Neural cell (in vitro differentiated cells): Measurements from ENCODE around the gene CHST11. TPM values are rescaled to one million over a fixed set of nuclear protein-coding genes. Genes with fewer than 3 reads are reported as not detected.

ENCODE experiments used
- H2AFZ ChIP-seq: fragments of 200-600, 300-800 bp; sonication (generic), shearing (Covaris generic); 2 replicates; pipeline ENCODE4 v1.6.0; 2014; ENCODE audit warnings: low read depth, mild to moderate bottlenecking, antibody characterized with exemption, low read length, moderate library complexity
- H3F3A ChIP-seq: fragments of 200-600 bp; shearing (Covaris generic); 2 replicates; pipeline ENCODE4 v1.6.1; 2016; ENCODE audit warnings: mild to moderate bottlenecking, moderate library complexity, mixed read lengths, antibody characterized with exemption, low read length; ENCODE audit not compliant: insufficient read depth, poor library complexity, severe bottlenecking
- H3K27ac ChIP-seq: fragments of 200-600, 300-800 bp; sonication (generic), shearing (Covaris generic); 2 replicates; pipeline ENCODE4 v1.5.1; 2014; ENCODE audit warnings: mild to moderate bottlenecking, low read length, moderate library complexity
- H3K27me3 ChIP-seq: fragments of 300-800, 200-600 bp; sonication (generic), shearing (Covaris generic); 2 replicates; pipeline ENCODE4 v1.6.0; 2014; ENCODE audit warnings: mild to moderate bottlenecking, low read depth, low read length, moderate library complexity; ENCODE audit not compliant: insufficient read depth
- H3K36me3 ChIP-seq: fragments of 300-800, 200-600 bp; sonication (generic), shearing (Covaris generic); 2 replicates; pipeline ENCODE4 v1.5.1; 2014; ENCODE audit warnings: mild to moderate bottlenecking, antibody characterized with exemption, low read length, moderate library complexity; ENCODE audit not compliant: insufficient read depth
- H3K4me2 ChIP-seq: fragments of 300-800, 200-600 bp; sonication (generic), shearing (Covaris generic); 2 replicates; pipeline ENCODE4 v1.6.0; 2014; ENCODE audit warnings: mild to moderate bottlenecking, low read length
- H3K4me3 ChIP-seq: fragments of 300-800, 200-600 bp; sonication (generic), shearing (Covaris generic); 2 replicates; pipeline ENCODE4 v1.5.1; 2014; ENCODE audit warnings: mild to moderate bottlenecking, low read length, moderate library complexity
- H3K79me2 ChIP-seq: fragments of 200-600 bp; shearing (Covaris generic); replicated peaks from 2 replicates; pipeline ENCODE4 v1.6.0; 2014; ENCODE audit warnings: mild to moderate bottlenecking, low read length, moderate library complexity; ENCODE audit not compliant: insufficient read depth
- H3K9ac ChIP-seq: fragments of 300-800, 200-600 bp; sonication (generic), shearing (Covaris generic); 2 replicates; pipeline ENCODE4 v1.6.1; 2016; ENCODE audit warnings: mild to moderate bottlenecking, low read length, mixed read lengths
- H3K9me2 ChIP-seq: fragments of 200-600 bp; shearing (Covaris generic); 2 replicates; pipeline ENCODE4 v1.6.1; 2016; ENCODE audit warnings: mild to moderate bottlenecking, low read length, mixed read lengths; ENCODE audit not compliant: insufficient read depth
- H3K9me3 ChIP-seq: fragments of 200-600, 300-800 bp; sonication (generic), shearing (Covaris generic); 2 replicates; pipeline ENCODE4 v1.6.1; 2016; ENCODE audit warnings: mild to moderate bottlenecking, mixed run types, low read length, moderate library complexity, mixed read lengths
- H4K20me1 ChIP-seq: fragments of 200-600 bp; shearing (Covaris generic); 2 replicates; pipeline ENCODE4 v1.6.1; 2016; ENCODE audit warnings: mild to moderate bottlenecking, mixed run types; ENCODE audit not compliant: insufficient read depth
- EP300 ChIP-seq: fragments of 450-650 bp; conservative IDR thresholded peaks from 2 replicates; pipeline ENCODE4 v1.6.1; 2014; ENCODE audit warnings: antibody characterized with exemption, mild to moderate bottlenecking, moderate library complexity; ENCODE audit not compliant: poor library complexity, severe bottlenecking
- EZH2 ChIP-seq: fragments of 200-600, 300-800 bp; shearing (Covaris generic), sonication (generic); IDR thresholded peaks from 2 replicates; pipeline ENCODE4 v1.6.1; 2014; ENCODE audit warnings: antibody characterized with exemption, low read length, borderline replicate concordance, mild to moderate bottlenecking; ENCODE audit not compliant: insufficient read depth, poor library complexity, severe bottlenecking
- MXI1 ChIP-seq: fragments of 450-650 bp; conservative IDR thresholded peaks from 2 replicates; pipeline ENCODE4 v1.6.1; 2014; ENCODE audit warnings: antibody characterized with exemption, mild to moderate bottlenecking; ENCODE audit not compliant: poor library complexity, severe bottlenecking
- POLR2AphosphoS5 ChIP-seq: IDR thresholded peaks from 2 replicates; pipeline ENCODE4 v1.6.1; 2012
- RAD21 ChIP-seq: fragments of 450-650 bp; conservative IDR thresholded peaks from 2 replicates; pipeline ENCODE4 v1.6.1; 2014; ENCODE audit warnings: antibody characterized with exemption, mild to moderate bottlenecking, moderate library complexity
- SMC3 ChIP-seq: fragments of 450-650 bp; conservative IDR thresholded peaks from 2 replicates; pipeline ENCODE4 v1.6.1; 2014; ENCODE audit warnings: antibody characterized with exemption, mild to moderate bottlenecking, moderate library complexity; ENCODE audit not compliant: poor library complexity
- TAF1 ChIP-seq: IDR thresholded peaks from 2 replicates; pipeline ENCODE4 v1.6.1; 2012; ENCODE audit warnings: low read depth
- polyA plus RNA-seq: library from polyadenylated mRNA; depleted of rRNA; stranded (reverse); fragments of >200 nt; gene quantifications from 2 replicates; pipeline ENCODE4 v1.2.3, GENCODE V29; 2014
- TF ChIP-seq, protein P1 (sequence below): fragments of 450-650 bp; IDR thresholded peaks from 2 replicates; pipeline ENCODE4 v1.5.1; 2014; ENCODE audit warnings: antibody characterized with exemption, mild to moderate bottlenecking, moderate library complexity; ENCODE audit not compliant: poor library complexity, severe bottlenecking
- TF ChIP-seq, protein P2 (sequence below): IDR thresholded peaks from 2 replicates; pipeline ENCODE4 v1.6.1; 2012; ENCODE audit warnings: borderline replicate concordance

CHST11 gene
- polyA plus RNA-seq, 1 donor from 2014 or later: 15.0 TPM

DNA sequence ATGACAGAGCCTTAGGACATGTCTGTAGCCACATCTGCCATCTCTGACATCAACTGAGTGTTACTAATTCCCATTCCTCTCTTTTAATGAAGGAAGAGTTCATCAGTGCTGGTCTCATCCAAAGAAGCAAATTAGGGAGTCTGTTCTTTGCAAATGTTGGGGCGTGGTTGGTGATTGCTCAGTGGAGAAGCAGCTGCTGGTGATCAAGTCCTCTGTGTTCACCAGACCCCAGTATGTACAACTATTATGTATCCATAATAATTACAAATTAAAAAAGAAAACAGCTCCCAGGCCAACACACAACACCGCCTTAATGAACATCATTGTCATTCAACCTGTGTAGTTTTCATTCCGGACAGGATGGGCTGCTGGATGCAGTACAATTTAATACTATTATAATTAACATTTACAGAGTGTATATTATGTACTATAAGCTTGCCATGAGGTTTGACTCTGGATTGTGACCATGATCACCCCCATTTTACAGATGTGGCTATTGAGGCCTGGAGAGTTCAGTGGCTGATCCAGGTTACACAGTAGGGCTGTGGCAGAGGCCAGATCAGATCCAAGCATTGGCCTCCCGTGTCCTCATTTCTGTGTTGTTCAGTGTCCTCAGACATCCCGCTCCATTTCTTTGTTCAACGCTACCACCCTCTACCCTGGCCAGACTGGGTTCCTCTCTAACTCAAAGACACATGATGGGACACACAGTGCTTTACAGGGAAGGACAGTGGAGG, 179.0 kb downstream of the CHST11 start:
- H3K4me2 ChIP-seq: no peak overlapping the region
- no peak overlapping the region for H3K4me3 ChIP-seq
- TF ChIP-seq RAD21 (no peak), EZH2 (no peak), SMC3 (no peak), POLR2AphosphoS5 (no peak), EP300 (no peak), MXI1 (no peak), TAF1 (no peak)
- TF ChIP-seq, protein P1, sequence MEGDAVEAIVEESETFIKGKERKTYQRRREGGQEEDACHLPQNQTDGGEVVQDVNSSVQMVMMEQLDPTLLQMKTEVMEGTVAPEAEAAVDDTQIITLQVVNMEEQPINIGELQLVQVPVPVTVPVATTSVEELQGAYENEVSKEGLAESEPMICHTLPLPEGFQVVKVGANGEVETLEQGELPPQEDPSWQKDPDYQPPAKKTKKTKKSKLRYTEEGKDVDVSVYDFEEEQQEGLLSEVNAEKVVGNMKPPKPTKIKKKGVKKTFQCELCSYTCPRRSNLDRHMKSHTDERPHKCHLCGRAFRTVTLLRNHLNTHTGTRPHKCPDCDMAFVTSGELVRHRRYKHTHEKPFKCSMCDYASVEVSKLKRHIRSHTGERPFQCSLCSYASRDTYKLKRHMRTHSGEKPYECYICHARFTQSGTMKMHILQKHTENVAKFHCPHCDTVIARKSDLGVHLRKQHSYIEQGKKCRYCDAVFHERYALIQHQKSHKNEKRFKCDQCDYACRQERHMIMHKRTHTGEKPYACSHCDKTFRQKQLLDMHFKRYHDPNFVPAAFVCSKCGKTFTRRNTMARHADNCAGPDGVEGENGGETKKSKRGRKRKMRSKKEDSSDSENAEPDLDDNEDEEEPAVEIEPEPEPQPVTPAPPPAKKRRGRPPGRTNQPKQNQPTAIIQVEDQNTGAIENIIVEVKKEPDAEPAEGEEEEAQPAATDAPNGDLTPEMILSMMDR: no peak
- TF ChIP-seq, protein P2, sequence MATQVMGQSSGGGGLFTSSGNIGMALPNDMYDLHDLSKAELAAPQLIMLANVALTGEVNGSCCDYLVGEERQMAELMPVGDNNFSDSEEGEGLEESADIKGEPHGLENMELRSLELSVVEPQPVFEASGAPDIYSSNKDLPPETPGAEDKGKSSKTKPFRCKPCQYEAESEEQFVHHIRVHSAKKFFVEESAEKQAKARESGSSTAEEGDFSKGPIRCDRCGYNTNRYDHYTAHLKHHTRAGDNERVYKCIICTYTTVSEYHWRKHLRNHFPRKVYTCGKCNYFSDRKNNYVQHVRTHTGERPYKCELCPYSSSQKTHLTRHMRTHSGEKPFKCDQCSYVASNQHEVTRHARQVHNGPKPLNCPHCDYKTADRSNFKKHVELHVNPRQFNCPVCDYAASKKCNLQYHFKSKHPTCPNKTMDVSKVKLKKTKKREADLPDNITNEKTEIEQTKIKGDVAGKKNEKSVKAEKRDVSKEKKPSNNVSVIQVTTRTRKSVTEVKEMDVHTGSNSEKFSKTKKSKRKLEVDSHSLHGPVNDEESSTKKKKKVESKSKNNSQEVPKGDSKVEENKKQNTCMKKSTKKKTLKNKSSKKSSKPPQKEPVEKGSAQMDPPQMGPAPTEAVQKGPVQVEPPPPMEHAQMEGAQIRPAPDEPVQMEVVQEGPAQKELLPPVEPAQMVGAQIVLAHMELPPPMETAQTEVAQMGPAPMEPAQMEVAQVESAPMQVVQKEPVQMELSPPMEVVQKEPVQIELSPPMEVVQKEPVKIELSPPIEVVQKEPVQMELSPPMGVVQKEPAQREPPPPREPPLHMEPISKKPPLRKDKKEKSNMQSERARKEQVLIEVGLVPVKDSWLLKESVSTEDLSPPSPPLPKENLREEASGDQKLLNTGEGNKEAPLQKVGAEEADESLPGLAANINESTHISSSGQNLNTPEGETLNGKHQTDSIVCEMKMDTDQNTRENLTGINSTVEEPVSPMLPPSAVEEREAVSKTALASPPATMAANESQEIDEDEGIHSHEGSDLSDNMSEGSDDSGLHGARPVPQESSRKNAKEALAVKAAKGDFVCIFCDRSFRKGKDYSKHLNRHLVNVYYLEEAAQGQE: no peak
- no peaks in the 10 kb centered on the region for H3K36me3 ChIP-seq
- H3K9me3 ChIP-seq: no peaks in the 10 kb centered on the region
- no peaks in the 10 kb centered on the region for H4K20me1 ChIP-seq
- H3K9ac ChIP-seq: no peak overlapping the region
- H3K9me2 ChIP-seq: no peaks in the 10 kb centered on the region
- H3K27me3 ChIP-seq: no peaks in the 10 kb centered on the region
- no peak overlapping the region for H2AFZ ChIP-seq
- H3F3A ChIP-seq: no peaks in the 10 kb centered on the region
- H3K79me2 ChIP-seq: no peaks in the 10 kb centered on the region
- H3K27ac ChIP-seq: no peak overlapping the region

DNA sequence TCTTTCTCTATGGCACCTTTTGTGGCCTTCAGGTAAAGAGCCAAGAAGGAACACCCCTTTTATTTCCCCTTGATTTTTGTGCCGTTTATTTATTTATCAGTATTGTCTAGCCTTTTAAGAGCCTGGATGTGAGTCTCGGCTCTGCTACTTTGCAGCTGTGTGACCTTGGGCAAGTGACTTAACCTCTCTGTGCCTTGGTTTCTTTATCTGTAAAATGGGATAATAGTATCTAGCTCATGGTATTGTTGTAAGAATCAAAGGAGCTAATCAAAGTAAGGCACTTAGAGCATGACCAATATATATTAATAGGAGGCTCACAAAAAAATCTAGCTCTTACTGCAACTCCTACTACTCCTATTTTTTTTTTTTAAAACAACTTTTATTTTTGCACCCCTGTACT, 179.7 kb downstream of the CHST11 start:
- H4K20me1 ChIP-seq: no peaks in the 10 kb centered on the region
- H3K9ac ChIP-seq: no peak overlapping the region
- H3K4me2 ChIP-seq: no peak overlapping the region
- no peak overlapping the region for H2AFZ ChIP-seq
- no peaks in the 10 kb centered on the region for H3K9me2 ChIP-seq
- no peak for TF ChIP-seq EZH2
- TF ChIP-seq, protein P1: no peak
- TF ChIP-seq TAF1: no peak
- TF ChIP-seq, protein P2: no peak
- TF ChIP-seq RAD21: no peak
- no peak for TF ChIP-seq SMC3
- no peak for TF ChIP-seq EP300
- no peaks in the 10 kb centered on the region for H3F3A ChIP-seq
- no peak overlapping the region for H3K27ac ChIP-seq
- H3K9me3 ChIP-seq: no peaks in the 10 kb centered on the region
- no peaks in the 10 kb centered on the region for H3K36me3 ChIP-seq
- H3K4me3 ChIP-seq: no peak overlapping the region
- no peaks in the 10 kb centered on the region for H3K79me2 ChIP-seq
- no peaks in the 10 kb centered on the region for H3K27me3 ChIP-seq
